ENCODE data around the gene ZNF732.
A peak's percentile ranks its signal among the peaks of the same experiment; 100 is the strongest.
"Not testable (repeated sequence)": the region's sequence is repeated elsewhere in the genome, so short reads cannot be mapped to it uniquely, and the experiment has no call there.

Gene ZNF732

GRCh38 chr4:309807-310206 is 4.5 kb upstream of the ZNF732 start:
- TF ChIP-seq TAF1 (IDR thresholded peaks at IDR 0.05; ENCODE audit: borderline replicate concordance, low read depth, low read length): no peak
- TF ChIP-seq POLR2A (IDR thresholded peaks at IDR 0.05; ENCODE audit: low read depth, low read length): no peak
- no peak for TF ChIP-seq POLR2AphosphoS5 (IDR thresholded peaks at IDR 0.05; ENCODE audit: low read depth, low read length)
- DNase-seq (ENCODE audit: insufficient read length) (no peak), FAIRE-seq (no peak)

- FAIRE-seq (peak; percentile 17), DNase-seq (ENCODE audit: insufficient read length) (no peak)
- TF ChIP-seq POLR2AphosphoS5 (IDR thresholded peaks at IDR 0.05; ENCODE audit: low read depth, low read length): no peak
- no peak for TF ChIP-seq POLR2A (IDR thresholded peaks at IDR 0.05; ENCODE audit: low read depth, low read length)
- TF ChIP-seq TAF1 (IDR thresholded peaks at IDR 0.05; ENCODE audit: borderline replicate concordance, low read depth, low read length): no peak
These were observed 1.3 kb upstream of the ZNF732 start for GRCh38 chr4:306551-306961.

GRCh38 chr4:304516-304915 is 758 bp downstream of the ZNF732 start:
- DNase-seq (ENCODE audit: insufficient read length); FAIRE-seq: not testable (repeated sequence)

DNA sequence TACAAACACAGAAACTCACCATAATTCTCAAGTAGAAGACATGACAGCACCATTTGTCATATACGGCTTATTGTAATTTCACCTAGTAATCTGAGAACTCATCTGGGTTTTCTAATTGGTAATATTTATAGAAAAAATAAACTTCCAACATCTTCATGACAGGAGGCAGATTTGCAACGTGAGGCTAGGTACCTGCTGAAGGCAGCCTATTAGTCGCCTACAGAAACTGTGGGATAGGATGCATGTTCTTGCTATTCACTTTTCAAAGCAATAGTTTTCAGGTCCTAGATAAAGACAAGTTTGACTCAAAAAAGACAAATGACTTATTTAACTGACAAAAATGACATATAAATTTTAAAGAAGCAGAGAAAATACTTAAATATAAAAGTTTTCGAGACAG is 2.9 kb downstream of the ZNF732 start:
- no peak for DNase-seq (ENCODE audit: insufficient read length)
- TF ChIP-seq POLR2AphosphoS5 (IDR thresholded peaks at IDR 0.05; ENCODE audit: low read depth, low read length) (no peak), TAF1 (IDR thresholded peaks at IDR 0.05; ENCODE audit: borderline replicate concordance, low read depth, low read length) (no peak), POLR2A (IDR thresholded peaks at IDR 0.05; ENCODE audit: low read depth, low read length) (no peak)
- FAIRE-seq: no peak

GRCh38 chr4:294732-295131 is 10.5 kb downstream of the ZNF732 start:
- DNase-seq (ENCODE audit: insufficient read length): no peak
- TF ChIP-seq TAF1 (IDR thresholded peaks at IDR 0.05; ENCODE audit: borderline replicate concordance, low read depth, low read length) (no peak), POLR2A (IDR thresholded peaks at IDR 0.05; ENCODE audit: low read depth, low read length) (no peak), POLR2AphosphoS5 (IDR thresholded peaks at IDR 0.05; ENCODE audit: low read depth, low read length) (no peak)
- FAIRE-seq: no peak

DNA sequence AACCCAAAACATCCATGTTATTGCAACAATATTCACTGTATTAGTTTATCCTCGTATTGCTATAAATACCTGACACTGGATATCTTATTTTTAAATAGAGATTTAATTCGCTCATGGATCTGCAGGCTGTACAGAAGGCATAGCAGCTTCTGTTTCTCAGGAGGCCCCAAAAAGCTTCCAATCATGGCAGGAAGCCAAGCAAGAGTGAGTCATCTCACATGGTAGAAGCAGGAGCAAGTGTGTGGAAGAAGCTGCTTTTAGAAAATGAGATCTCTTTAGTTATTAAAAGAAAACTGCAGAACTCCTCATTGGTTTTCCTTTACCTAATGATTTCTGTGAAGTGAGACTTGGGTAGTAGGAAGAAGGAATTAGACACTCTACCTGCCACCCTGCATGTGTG is 16.4 kb downstream of the ZNF732 start:
- FAIRE-seq (no peak), DNase-seq (ENCODE audit: insufficient read length) (no peak)
- TF ChIP-seq POLR2A (IDR thresholded peaks at IDR 0.05; ENCODE audit: low read depth, low read length): no peak

GRCh38 chr4:273309-274017 is 31.8 kb downstream of the ZNF732 start:
- FAIRE-seq (no peak), DNase-seq (ENCODE audit: insufficient read length) (no peak)
- TF ChIP-seq POLR2A (IDR thresholded peaks at IDR 0.05; ENCODE audit: low read depth, low read length) (no peak), TAF1 (IDR thresholded peaks at IDR 0.05; ENCODE audit: borderline replicate concordance, low read depth, low read length) (no peak), POLR2AphosphoS5 (IDR thresholded peaks at IDR 0.05; ENCODE audit: low read depth, low read length) (no peak)

DNA sequence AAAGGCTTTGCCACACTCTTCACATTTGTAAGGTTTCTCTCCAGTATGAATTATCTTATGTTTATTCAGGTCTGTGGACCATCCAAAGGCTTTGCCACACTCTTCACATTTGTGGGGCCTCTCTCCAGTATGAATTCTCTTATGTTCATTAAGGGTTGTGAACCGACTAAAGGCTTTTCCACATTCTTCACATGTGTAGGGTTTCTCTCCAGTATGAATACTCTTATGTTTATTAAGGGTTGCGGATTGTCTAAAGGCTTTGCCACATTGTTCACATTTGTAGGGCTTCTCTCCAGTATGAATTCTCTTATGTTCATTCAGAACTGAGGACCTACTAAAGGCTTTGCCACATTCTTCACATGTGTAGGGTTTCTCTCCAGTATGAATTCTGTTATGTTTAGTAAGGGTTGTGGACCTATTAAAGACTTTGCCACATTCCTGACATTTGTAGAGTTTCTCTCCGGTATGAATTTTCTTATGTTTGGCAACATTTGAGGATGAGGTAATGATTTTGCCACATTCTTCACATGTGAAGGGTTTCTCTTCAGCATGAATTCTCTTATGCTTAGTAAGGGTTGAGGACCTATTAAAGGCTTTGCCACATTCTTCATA is 33.7 kb downstream of the ZNF732 start:
- FAIRE-seq (no peak), DNase-seq (ENCODE audit: insufficient read length) (no peak)
- no peak for TF ChIP-seq TAF1 (IDR thresholded peaks at IDR 0.05; ENCODE audit: borderline replicate concordance, low read depth, low read length)
- TF ChIP-seq POLR2A (IDR thresholded peaks at IDR 0.05; ENCODE audit: low read depth, low read length): no peak
- no peak for TF ChIP-seq POLR2AphosphoS5 (IDR thresholded peaks at IDR 0.05; ENCODE audit: low read depth, low read length)

DNA sequence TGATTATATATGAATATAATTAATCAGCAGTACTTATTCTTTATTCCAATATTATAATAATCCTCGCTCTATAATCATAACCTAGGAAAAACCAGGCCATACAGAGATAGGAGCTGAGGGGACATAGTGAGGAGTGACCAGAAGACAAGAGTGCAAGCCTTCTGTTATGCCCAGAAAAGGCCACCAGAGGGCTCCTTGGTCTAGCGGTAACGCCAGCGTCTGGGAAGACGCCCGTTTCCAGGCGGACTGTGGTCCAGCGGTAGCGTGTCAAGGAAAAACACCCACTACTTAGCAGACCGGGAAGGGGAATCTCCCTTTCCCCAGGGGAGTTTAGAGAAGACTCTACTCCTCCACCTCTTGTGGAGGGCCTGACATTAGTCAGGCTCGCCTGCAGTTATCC is 46.0 kb downstream of the ZNF732 start:
- not testable (repeated sequence) for DNase-seq (ENCODE audit: insufficient read length); FAIRE-seq

- no peak for FAIRE-seq
- DNase-seq (ENCODE audit: insufficient read length): no peak
- no peak for TF ChIP-seq POLR2A (IDR thresholded peaks at IDR 0.05; ENCODE audit: low read depth, low read length)
- no peak for TF ChIP-seq TAF1 (IDR thresholded peaks at IDR 0.05; ENCODE audit: borderline replicate concordance, low read depth, low read length)
- TF ChIP-seq POLR2AphosphoS5 (IDR thresholded peaks at IDR 0.05; ENCODE audit: low read depth, low read length): no peak
These were observed 48.8 kb downstream of the ZNF732 start for GRCh38 chr4:256492-256891.

DNA sequence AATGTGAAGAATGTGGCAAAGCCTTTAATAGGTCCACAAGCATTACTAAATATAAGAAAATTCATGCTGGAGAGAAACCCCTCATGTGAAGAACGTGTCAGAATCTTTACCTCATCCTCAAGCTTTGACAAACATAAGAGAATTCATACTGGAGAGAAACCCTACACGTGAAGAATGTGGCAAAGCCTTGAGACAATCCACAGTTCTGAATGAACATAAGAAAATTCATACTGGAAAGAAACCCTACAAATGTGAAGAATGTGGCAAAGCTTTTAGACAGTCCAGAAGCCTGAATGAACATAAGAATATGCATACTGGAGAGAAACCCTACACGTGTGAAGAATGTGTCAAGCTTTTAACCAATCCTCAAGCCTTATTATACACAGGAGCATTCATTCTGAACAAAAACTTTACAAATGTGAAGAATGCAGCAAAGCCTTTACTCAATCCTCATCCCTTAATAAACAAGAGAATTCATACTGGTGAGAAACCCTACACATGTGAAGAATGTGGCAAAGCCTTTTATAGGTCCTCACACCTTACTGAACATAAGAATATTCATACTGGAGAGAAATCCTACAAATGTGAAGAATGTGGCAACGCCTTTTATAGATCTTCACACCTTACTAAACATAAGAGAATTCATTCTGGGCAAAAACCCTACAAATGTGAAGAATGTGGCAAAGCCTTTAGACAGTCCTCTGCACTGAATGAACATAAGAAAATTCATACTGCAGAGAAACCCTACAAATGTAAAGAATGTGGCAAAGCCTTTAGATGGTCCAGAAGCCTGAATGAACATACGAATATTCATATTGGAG is 51.1 kb downstream of the ZNF732 start:
- TF ChIP-seq TAF1 (IDR thresholded peaks at IDR 0.05; ENCODE audit: borderline replicate concordance, low read depth, low read length) (no peak), POLR2AphosphoS5 (IDR thresholded peaks at IDR 0.05; ENCODE audit: low read depth, low read length) (no peak), POLR2A (IDR thresholded peaks at IDR 0.05; ENCODE audit: low read depth, low read length) (no peak)
- FAIRE-seq (no peak), DNase-seq (ENCODE audit: insufficient read length) (no peak)

GRCh38 chr4:252065-252601 is 53.1 kb downstream of the ZNF732 start:
- DNase-seq (ENCODE audit: insufficient read length) (no peak), FAIRE-seq (no peak)
- TF ChIP-seq POLR2A (IDR thresholded peaks at IDR 0.05; ENCODE audit: low read depth, low read length): no peak
- TF ChIP-seq POLR2AphosphoS5 (IDR thresholded peaks at IDR 0.05; ENCODE audit: low read depth, low read length): no peak
- no peak for TF ChIP-seq TAF1 (IDR thresholded peaks at IDR 0.05; ENCODE audit: borderline replicate concordance, low read depth, low read length)
